PFSK-1 (cell line): Measurements from ENCODE around the gene TNFRSF19.

Source experiments
- FOXP2 ChIP-seq: optimal IDR thresholded peaks from 2 replicates; pipeline ENCODE3; 2011; ENCODE audit warnings: borderline replicate concordance, control low read depth, inconsistent platforms; ENCODE audit not compliant: insufficient read depth; ENCODE audit errors: extremely low read length, extremely low read depth
- POLR2AphosphoS5 ChIP-seq: IDR thresholded peaks from 2 replicates; pipeline ENCODE4 v1.6.1; 2012; ENCODE audit warnings: low read depth, mild to moderate bottlenecking, control low read depth, low read length, moderate library complexity
- REST ChIP-seq, 2 experiments: IDR thresholded peaks; 2 replicates each; pipeline versions ENCODE4 v1.6.1 to v1.8.0; 2011 to 2012; ENCODE audit warnings: low read depth in 2 of 2, low read length in 2 of 2, control low read depth in 1 of 2, inconsistent platforms in 1 of 2, mild to moderate bottlenecking in 1 of 2, moderate library complexity in 1 of 2; ENCODE audit not compliant: insufficient read depth in 1 of 2
- SIN3A ChIP-seq: IDR thresholded peaks from 2 replicates; pipeline ENCODE4 v1.6.1; 2012; ENCODE audit warnings: mild to moderate bottlenecking, low read length, moderate library complexity, borderline replicate concordance; ENCODE audit not compliant: insufficient read depth
- TAF1 ChIP-seq: IDR thresholded peaks from 2 replicates; pipeline ENCODE4 v1.6.1; 2012; ENCODE audit warnings: low read length, control low read depth, borderline replicate concordance; ENCODE audit not compliant: insufficient read depth

- no peak for TF ChIP-seq POLR2AphosphoS5
- TF ChIP-seq FOXP2 = no peak
- no peak for TF ChIP-seq TAF1
- no peak for TF ChIP-seq REST (IDR thresholded peaks at IDR 0.05; ENCODE audit: insufficient read depth in 1 of 2, low read depth in 2 of 2, low read length in 2 of 2)
- no peak for TF ChIP-seq SIN3A
These were observed 20.5 kb upstream of the TNFRSF19 start for GRCh38 chr13:23549724-23550123.
